GM21526 (cell line): ENCODE measurements around the gene CTNNBL1.
A peak's percentile ranks its signal among the peaks of the same experiment; 100 is the strongest.

ENCODE experiments used
- ATAC-seq: cut with Tn5 transposase; IDR thresholded peaks from one replicate; pipeline ENCODE4 v1.9.1; 2021; ENCODE audit warnings: moderate library complexity; ENCODE audit not compliant: unreplicated experiment, low FRiP score

The CTNNBL1 gene

GRCh38 chr20:37774156-37774555 lies 80.3 kb downstream of the CTNNBL1 start:
- ATAC-seq: no peak

GRCh38 chr20:37775200-37775599 lies 81.4 kb downstream of the CTNNBL1 start:
- no peak for ATAC-seq

GRCh38 chr20:37776049-37776448 lies 82.2 kb downstream of the CTNNBL1 start:
- ATAC-seq: no peak

GRCh38 chr20:37776526-37776925 lies 82.7 kb downstream of the CTNNBL1 start:
- ATAC-seq: no peak

- no peak for ATAC-seq
Measured at GRCh38 chr20:37777012-37777950, 83.5 kb downstream of the CTNNBL1 start.

- ATAC-seq: no peak
Measured at GRCh38 chr20:37777988-37778659, 84.3 kb downstream of the CTNNBL1 start.

GRCh38 chr20:37781626-37782025 lies 87.8 kb downstream of the CTNNBL1 start:
- no peak for ATAC-seq

- no peak for ATAC-seq
Measured at GRCh38 chr20:37786043-37786442, 92.2 kb downstream of the CTNNBL1 start.

- no peak for ATAC-seq
Measured at GRCh38 chr20:37789408-37789807, 95.6 kb downstream of the CTNNBL1 start.

GRCh38 chr20:37790900-37791299 lies 97.1 kb downstream of the CTNNBL1 start:
- ATAC-seq: no peak

GRCh38 chr20:37796121-37796520 lies 102.3 kb downstream of the CTNNBL1 start:
- ATAC-seq: no peak

- ATAC-seq: no peak
Measured at GRCh38 chr20:37796733-37797132, 102.9 kb downstream of the CTNNBL1 start.

GRCh38 chr20:37797669-37798175 lies 103.9 kb downstream of the CTNNBL1 start:
- ATAC-seq: no peak

- no peak for ATAC-seq
Measured at GRCh38 chr20:37798312-37798711, 104.5 kb downstream of the CTNNBL1 start.

GRCh38 chr20:37800618-37801017 lies 106.8 kb downstream of the CTNNBL1 start:
- no peak for ATAC-seq

- ATAC-seq: no peak
Measured at GRCh38 chr20:37801921-37802320, 108.1 kb downstream of the CTNNBL1 start.

GRCh38 chr20:37803438-37804307 lies 109.8 kb downstream of the CTNNBL1 start:
- ATAC-seq: no peak

GRCh38 chr20:37804584-37805566 lies 111.0 kb downstream of the CTNNBL1 start:
- ATAC-seq: peak; percentile 73

GRCh38 chr20:37807471-37808232 lies 113.8 kb downstream of the CTNNBL1 start:
- no peak for ATAC-seq
